SU-DHL-6 (cell line): ENCODE measurements around the gene FCRL1.

Experiments used
- CTCF ChIP-seq: fragments of 200-600 bp; sonication (generic); IDR thresholded peaks from one replicate; pipeline ENCODE4 v1.5.1; 2017; ENCODE audit warnings: antibody characterized with exemption, mild to moderate bottlenecking, low read length, moderate library complexity; ENCODE audit not compliant: insufficient read depth, poor library complexity, severe bottlenecking
- EZH2phosphoT487 ChIP-seq: fragments of 200-600 bp; sonication (generic), shearing (Covaris generic); conservative IDR thresholded peaks from 2 replicates; pipeline ENCODE4 v1.6.1; 2018; ENCODE audit warnings: mild to moderate bottlenecking, antibody characterized with exemption, low read length, moderate library complexity, mixed read lengths

DNA sequence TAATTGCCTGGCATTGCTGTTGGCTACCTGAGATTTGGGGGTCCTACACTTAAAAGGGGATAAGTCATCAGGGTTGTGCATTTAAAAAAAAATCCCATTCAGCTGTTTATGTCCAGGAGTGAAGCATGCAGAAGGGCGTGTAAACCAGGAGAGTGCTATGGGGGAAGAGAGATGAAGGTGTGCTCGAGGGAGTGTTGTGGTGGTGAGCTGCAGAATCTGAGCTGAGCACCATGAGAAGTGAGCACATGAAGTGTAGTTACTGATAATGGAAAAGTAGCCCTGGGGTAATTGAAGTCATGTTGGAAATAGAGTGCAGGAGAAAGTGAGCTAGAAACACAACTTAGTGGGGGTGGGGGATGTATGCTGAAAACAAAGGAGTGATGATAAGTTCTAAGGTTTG lies 705 bp downstream of the FCRL1 start:
- TF ChIP-seq CTCF, result no peak
- no peak for TF ChIP-seq EZH2phosphoT487
